ENCODE results near the gene SP110.
"Not testable (repeated sequence)": the region's sequence is repeated elsewhere in the genome, so short reads cannot be mapped to it uniquely, and the experiment has no call there.

SP110 gene

GRCh38 chr2:230124235-230124634, 95.5 kb downstream of the SP110 start:
- FAIRE-seq: no peak

- FAIRE-seq: not testable (repeated sequence)
These were observed 99.4 kb downstream of the SP110 start for GRCh38 chr2:230120376-230120775.

GRCh38 chr2:230119827-230120226, 100.0 kb downstream of the SP110 start:
- not testable (repeated sequence) for FAIRE-seq

All from endometrium (tissue), 2 donors.